HG03439 (cell line): ENCODE data around the gene C1orf53.

ENCODE experiments used
- ATAC-seq: cut with Tn5 transposase; IDR thresholded peaks from one replicate; pipeline ENCODE4 v1.9.1; 2021; ENCODE audit warnings: mild to moderate bottlenecking, moderate library complexity; ENCODE audit not compliant: unreplicated experiment

Gene C1orf53

GRCh38 chr1:197954718-197955418 lies 52.4 kb downstream of the C1orf53 start:
- no peak for ATAC-seq

DNA sequence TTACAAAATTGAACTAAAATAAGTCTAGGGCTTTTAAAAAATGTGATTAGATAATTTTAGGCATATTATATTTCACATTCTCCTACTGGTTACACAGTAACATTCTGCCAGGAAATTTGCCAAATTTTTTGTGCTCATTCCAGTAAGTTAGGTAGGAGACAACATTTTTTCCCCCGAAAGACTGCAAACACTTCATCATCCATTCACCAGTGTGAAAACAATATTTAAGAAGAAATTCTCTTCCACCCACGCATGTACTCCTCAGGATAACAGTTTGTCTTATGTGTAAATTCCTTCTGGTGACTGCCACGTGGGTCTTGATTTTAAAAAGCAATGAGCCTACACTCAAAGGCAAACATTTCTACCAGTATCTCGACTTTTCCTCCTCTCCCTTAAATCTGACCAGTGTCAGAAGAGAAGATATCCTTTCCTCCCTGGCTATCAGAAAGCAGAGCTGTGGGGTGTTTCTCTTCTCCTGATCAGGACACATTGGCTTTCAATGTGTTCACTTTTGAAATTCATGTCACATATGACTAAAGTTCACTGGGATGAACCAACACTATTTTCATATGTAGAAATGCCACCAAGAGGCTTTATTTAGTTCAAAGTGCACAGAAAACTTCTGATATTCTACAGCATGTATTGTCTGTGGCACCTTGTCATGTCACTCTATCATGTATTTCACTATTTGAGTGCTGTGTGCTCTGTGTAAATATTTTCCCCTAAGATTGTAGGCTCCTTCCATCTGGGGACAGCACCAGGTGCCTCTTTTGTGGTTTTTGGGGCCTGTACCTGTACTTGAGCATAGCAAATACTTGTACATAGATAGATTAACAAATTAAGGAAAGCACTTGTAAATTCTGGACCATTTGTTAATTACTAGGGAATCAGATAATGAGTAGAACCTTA lies 53.3 kb downstream of the C1orf53 start:
- no peak for ATAC-seq
